NOMO-1 treated with DMSO at 0.1 percent for 48 hours (cell line): ENCODE data around the gene NPW.
"Not testable (repeated sequence)": the region's sequence is repeated elsewhere in the genome, so short reads cannot be mapped to it uniquely, and the experiment has no call there.

ENCODE experiments used
- DNase-seq: peaks from one replicate; lab custom pipeline; 2025; ENCODE audit not compliant: unreplicated experiment; lab: John Stamatoyannopoulos, UW

Gene NPW

GRCh38 chr16:2019921-2020831, 591 bp downstream of the NPW start:
- no peak for DNase-seq

- no peak for DNase-seq
Observed at GRCh38 chr16:2022723-2023091, 3.1 kb downstream of the NPW start.

GRCh38 chr16:2023092-2024031, 3.8 kb downstream of the NPW start:
- DNase-seq = peak; percentile 76

- no peak for DNase-seq
Observed at GRCh38 chr16:2024032-2024420, 4.4 kb downstream of the NPW start.

GRCh38 chr16:2025251-2025650, 5.7 kb downstream of the NPW start:
- no peak for DNase-seq

- no peak for DNase-seq
Observed at GRCh38 chr16:2025878-2026460, 6.4 kb downstream of the NPW start.

GRCh38 chr16:2026461-2027023, 7.0 kb downstream of the NPW start, which contains the start of gene NHERF2:
TSS of gene NHERF2 (plus strand) at chr16:2026902. CDS start at chr16:2027006, 104 bp downstream.
- no peak for DNase-seq

GRCh38 chr16:2027024-2028010, 7.7 kb downstream of the NPW start:
- no peak for DNase-seq

GRCh38 chr16:2028146-2028545, 8.6 kb downstream of the NPW start:
- no peak for DNase-seq

GRCh38 chr16:2028620-2029220, 9.1 kb downstream of the NPW start:
- no peak for DNase-seq

- no peak for DNase-seq
Observed at GRCh38 chr16:2029350-2029749, 9.8 kb downstream of the NPW start.

- DNase-seq = no peak
Observed at GRCh38 chr16:2030036-2030435, 10.5 kb downstream of the NPW start.

- no peak for DNase-seq
Observed at GRCh38 chr16:2031081-2031577, 11.5 kb downstream of the NPW start.

- no peak for DNase-seq
Observed at GRCh38 chr16:2032285-2033056, 12.9 kb downstream of the NPW start.

GRCh38 chr16:2033057-2033908, 13.7 kb downstream of the NPW start:
- DNase-seq = no peak

GRCh38 chr16:2033909-2034695, 14.5 kb downstream of the NPW start:
- not testable (repeated sequence) for DNase-seq
